ENCODE data around the gene ADAMTS19. TPM values are rescaled to one million over a fixed set of nuclear protein-coding genes. Genes with fewer than 3 reads are reported as not detected.

The ADAMTS19 gene
- total RNA-seq, 1 donor from 2014 or later, result 0.12 TPM

- Mint-ChIP-seq H3K4me3 (ENCODE audit: unreplicated experiment) (no peak overlapping the region), H3K27ac (ENCODE audit: unreplicated experiment) (no peak overlapping the region), H3K4me1 (ENCODE audit: low read depth) (no peaks in the 10 kb centered on the region), H3K36me3 (ENCODE audit: low read depth) (no peaks in the 10 kb centered on the region), H3K9me3 (ENCODE audit: low read depth) (no peaks in the 10 kb centered on the region), H3K27me3 (ENCODE audit: low read depth) (no peaks in the 10 kb centered on the region)
- DNase-seq (ENCODE audit: low spot score), result no peak
- TF ChIP-seq CTCF (IDR thresholded peaks at IDR 0.05), result no peak
Observed at GRCh38 chr5:129440424-129440823, 19.7 kb upstream of the ADAMTS19 start.

GRCh38 chr5:129441096-129441495 is 19.0 kb upstream of the ADAMTS19 start:
- H3K4me3 Mint-ChIP-seq (ENCODE audit: unreplicated experiment), result no peak overlapping the region

GRCh38 chr5:129445379-129445778 is 14.7 kb upstream of the ADAMTS19 start:
- Mint-ChIP-seq H3K4me1 (ENCODE audit: low read depth) (no peaks in the 10 kb centered on the region), H3K4me3 (ENCODE audit: unreplicated experiment) (no peak overlapping the region), H3K9me3 (ENCODE audit: low read depth) (no peaks in the 10 kb centered on the region), H3K27me3 (ENCODE audit: low read depth) (no peaks in the 10 kb centered on the region), H3K27ac (ENCODE audit: unreplicated experiment) (no peak overlapping the region), H3K36me3 (ENCODE audit: low read depth) (no peaks in the 10 kb centered on the region)
- DNase-seq (ENCODE audit: low spot score), result no peak
- no peak for TF ChIP-seq CTCF (IDR thresholded peaks at IDR 0.05)

More at GRCh38 chr5:129441096-129441495, 19.0 kb upstream of the ADAMTS19 start:
- no peaks in the 10 kb centered on the region for H3K9me3 Mint-ChIP-seq (ENCODE audit: low read depth)
- H3K27ac Mint-ChIP-seq (ENCODE audit: unreplicated experiment), result no peak overlapping the region
- TF ChIP-seq CTCF (IDR thresholded peaks at IDR 0.05), result no peak
- H3K4me1 Mint-ChIP-seq (ENCODE audit: low read depth), result no peaks in the 10 kb centered on the region
- no peak for DNase-seq (ENCODE audit: low spot score)
- no peaks in the 10 kb centered on the region for H3K36me3 Mint-ChIP-seq (ENCODE audit: low read depth)
- H3K27me3 Mint-ChIP-seq (ENCODE audit: low read depth), result no peaks in the 10 kb centered on the region

GRCh38 chr5:129447968-129448367 is 12.1 kb upstream of the ADAMTS19 start:
- peaks cover 3% of the 10 kb centered on the region for H3K27me3 Mint-ChIP-seq (ENCODE audit: low read depth)
- H3K4me3 Mint-ChIP-seq (ENCODE audit: unreplicated experiment), result no peak overlapping the region
- H3K4me1 Mint-ChIP-seq (ENCODE audit: low read depth), result no peaks in the 10 kb centered on the region
- TF ChIP-seq CTCF (IDR thresholded peaks at IDR 0.05), result no peak
- H3K36me3 Mint-ChIP-seq (ENCODE audit: low read depth), result no peaks in the 10 kb centered on the region
- no peak for DNase-seq (ENCODE audit: low spot score)
- H3K27ac Mint-ChIP-seq (ENCODE audit: unreplicated experiment), result no peak overlapping the region
- no peaks in the 10 kb centered on the region for H3K9me3 Mint-ChIP-seq (ENCODE audit: low read depth)

- DNase-seq (ENCODE audit: low spot score), result no peak
- Mint-ChIP-seq H3K9me3 (ENCODE audit: low read depth) (no peaks in the 10 kb centered on the region), H3K4me1 (ENCODE audit: low read depth) (no peaks in the 10 kb centered on the region), H3K27ac (ENCODE audit: unreplicated experiment) (no peak overlapping the region), H3K36me3 (ENCODE audit: low read depth) (no peaks in the 10 kb centered on the region), H3K27me3 (ENCODE audit: low read depth) (peaks cover 3% of the 10 kb centered on the region), H3K4me3 (ENCODE audit: unreplicated experiment) (no peak overlapping the region)
- no peak for TF ChIP-seq CTCF (IDR thresholded peaks at IDR 0.05)
Observed at GRCh38 chr5:129448654-129449053, 11.4 kb upstream of the ADAMTS19 start.
